ENCODE results near the gene KSR2.
"Not testable (repeated sequence)": the region's sequence is repeated elsewhere in the genome, so short reads cannot be mapped to it uniquely, and the experiment has no call there.

KSR2 gene

DNA sequence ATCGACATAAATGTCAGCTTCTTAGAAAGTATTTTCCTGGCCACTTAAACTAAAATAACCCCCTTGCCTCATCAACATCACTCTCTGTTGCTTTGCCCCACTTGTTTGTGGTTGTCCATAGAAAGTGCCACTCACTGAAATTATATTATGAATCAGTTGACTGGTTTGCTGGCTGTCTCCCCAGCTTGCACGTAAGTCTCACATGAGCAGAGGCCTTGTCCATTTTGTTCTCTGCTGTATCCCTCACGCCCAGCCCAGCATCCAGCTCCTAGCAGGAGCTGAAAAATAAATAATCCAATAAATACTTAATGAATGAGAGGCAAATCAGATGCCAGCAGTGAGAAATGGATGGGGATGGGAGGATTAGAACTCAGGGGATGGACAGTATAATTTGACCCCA is 159.3 kb downstream of the KSR2 start:
- no peak for DNase-seq

GRCh38 chr12:117807946-117808345 is 160.8 kb downstream of the KSR2 start:
- no peak for DNase-seq

DNA sequence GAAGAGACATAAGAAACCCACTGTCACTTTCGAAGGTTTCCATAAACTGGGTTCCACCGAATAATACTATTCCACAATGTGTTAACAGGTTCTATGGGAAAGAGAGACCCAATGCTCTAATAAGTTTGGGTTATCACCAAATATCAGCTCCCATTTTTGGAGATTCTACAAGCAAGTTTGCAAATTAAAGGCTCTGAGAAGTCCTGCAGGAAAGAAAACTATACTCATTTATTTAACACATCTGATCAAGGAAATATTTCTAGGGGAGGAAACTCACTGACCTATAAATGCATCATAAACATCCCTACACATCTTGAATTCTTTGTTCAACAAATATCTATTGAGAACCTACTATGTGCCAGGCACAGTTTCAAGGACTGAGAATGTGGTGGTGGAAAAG is 161.4 kb downstream of the KSR2 start:
- no peak for DNase-seq

- DNase-seq: no peak
These were observed 162.9 kb downstream of the KSR2 start for GRCh38 chr12:117805865-117806264.

DNA sequence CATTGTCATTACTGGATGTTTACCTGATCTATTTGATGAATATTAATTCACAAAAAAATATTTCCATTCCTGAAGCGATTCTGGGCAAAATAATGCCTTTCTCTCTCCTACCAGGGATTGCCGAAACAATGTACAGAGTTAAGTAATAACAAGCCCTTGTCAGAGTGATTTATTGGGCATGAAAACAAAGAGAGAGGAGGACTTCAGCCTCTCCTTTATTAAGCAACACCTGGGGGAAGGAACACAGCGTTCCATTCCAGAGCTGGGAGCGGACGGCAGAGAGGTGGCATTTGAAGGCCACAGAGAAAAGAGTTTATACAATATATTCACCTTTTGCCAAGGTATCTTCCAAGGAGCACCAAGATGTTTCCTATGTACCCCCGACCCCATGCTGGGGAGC is 165.8 kb downstream of the KSR2 start:
- no peak for DNase-seq

DNA sequence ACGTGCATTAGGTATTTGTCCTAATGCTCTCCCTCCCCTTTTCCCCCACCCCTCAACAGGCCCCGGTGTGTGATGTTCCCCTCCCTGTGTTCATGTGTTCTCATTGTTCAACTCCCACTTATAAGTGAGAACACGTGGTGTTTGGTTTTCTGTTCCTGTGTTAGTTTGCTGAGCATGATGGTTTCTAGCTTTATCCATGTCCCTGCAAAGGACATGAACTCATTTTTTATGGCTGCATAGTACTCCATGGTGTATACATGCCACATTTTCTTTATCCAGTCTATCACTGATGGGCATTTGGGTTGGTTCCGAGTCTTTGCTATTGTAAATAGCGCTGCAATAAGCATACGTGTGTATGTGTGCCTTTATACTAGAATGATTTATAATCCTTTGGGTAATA is 168.1 kb downstream of the KSR2 start:
- DNase-seq: not testable (repeated sequence)

DNA sequence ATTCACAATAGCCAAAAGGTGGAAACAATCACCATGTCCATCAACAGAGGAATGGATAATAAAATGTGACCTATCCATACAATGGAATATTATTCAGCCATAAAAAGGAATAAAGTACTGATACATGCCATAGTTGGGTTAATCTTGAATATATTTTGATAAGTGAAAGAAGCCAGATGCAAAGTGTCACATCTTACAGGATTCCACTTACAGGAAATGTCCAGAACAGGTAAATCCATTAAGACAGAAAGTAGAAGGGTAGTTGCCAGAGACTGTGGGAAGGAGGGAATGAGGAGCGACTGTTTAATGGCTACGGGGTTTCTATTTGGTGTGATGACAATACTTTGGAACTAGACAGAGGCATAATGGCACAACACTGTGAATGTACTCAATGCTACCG is 171.6 kb downstream of the KSR2 start:
- no peak for DNase-seq

GRCh38 chr12:117792877-117793424 is 175.8 kb downstream of the KSR2 start:
- DNase-seq: no peak

DNA sequence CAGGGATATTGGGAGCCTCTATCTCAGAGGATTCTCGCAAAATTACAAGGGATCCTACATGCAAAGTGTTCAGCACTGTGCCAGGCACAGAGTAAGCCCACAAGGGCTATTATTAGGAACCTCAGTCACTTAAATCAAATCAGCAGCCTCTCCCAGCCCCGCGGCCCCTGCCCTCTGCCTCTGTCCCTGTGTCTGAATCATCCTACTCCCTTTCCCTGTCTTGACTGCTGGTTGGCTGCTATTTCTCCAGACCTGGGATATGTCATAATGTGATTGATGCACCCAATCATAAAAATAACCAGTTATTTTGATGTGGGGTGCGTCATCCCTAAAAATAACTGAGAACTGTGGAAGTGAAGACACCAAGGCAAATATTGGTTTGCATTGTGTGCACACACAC is 176.3 kb downstream of the KSR2 start:
- DNase-seq: no peak

- no peak for DNase-seq
These were observed 177.8 kb downstream of the KSR2 start for GRCh38 chr12:117790948-117791347.

GRCh38 chr12:117790198-117790597 is 178.6 kb downstream of the KSR2 start:
- DNase-seq: no peak

GRCh38 chr12:117789195-117789912 is 179.4 kb downstream of the KSR2 start:
- no peak for DNase-seq

DNA sequence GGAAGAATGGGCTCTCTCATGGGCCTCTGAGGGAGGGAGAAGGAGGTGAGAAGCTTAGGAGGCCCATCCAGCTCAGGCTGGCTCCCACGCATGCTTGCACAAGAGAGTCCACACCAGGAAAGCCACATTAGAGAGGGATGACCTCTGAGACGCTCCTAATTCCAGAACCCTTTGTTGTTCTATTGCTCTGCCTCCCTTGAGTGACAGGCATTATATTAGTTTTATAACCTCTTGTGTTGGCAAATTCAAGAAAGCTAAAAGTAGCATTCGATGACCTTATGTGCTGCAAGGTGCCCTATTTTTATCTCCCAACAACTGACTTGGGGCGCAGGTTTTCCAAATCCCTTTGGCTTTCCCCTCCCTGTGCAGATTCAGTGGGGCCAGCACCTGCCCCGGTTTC is 190.1 kb downstream of the KSR2 start:
- DNase-seq: no peak

DNA sequence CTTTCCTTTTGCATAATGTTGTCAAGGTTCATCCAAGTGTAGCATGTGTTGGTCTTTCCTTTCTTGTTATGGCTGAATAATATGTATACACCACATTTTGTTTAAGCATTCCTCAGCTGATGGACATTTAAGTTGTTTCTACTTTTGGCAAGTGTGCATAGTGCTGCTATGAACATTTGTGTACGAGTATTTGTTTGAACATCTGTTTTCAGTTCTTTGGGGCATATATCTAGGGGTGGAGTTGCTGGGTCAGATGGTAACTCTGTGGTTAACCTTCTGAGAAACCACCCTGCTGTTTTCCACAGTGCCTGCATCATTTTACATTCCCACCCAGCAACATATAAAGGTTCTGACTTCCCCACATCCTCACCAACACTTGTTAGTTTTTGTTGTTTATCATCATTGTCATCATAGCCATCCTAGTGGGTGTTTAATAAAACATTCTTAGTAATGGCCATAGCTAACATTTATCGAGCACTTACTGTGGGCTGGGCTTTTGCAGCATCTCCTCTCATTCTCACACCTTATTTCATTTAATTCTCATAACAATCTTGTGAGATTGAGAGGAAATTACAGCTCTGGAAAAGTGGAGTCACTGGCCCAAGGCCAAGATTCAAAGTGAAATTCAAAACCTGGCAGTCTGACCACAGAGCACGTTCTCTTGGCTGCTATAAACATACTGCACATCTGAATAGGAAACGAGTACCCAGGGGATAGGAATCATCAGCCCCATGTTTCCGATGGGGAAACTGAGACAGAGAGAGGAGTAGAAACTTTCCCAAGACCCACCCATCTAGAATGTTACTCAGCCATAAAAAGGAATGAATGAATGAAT is 193.6 kb downstream of the KSR2 start:
- DNase-seq: no peak

GRCh38 chr12:117768860-117769259 is 199.9 kb downstream of the KSR2 start:
- DNase-seq: no peak

DNA sequence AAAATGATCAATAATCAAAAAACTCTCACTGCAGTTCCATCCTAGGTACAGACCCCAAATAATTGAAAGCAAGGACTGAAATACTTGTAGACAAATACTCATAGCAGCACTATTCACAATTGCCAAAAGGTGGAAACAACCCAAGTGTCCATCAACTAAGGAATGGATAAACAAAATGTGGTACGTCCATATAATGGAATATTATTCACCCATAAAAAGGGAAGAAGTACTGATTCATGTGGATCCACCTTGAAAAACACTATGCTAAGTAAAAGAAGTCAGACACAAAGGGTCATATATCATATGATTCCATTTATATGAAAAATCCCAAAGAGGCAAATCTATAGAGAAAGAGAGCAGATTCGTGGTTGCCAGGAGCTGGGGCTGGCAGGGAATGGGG is 202.8 kb downstream of the KSR2 start:
- no peak for DNase-seq

GRCh38 chr12:117762143-117762542 is 206.6 kb downstream of the KSR2 start:
- no peak for DNase-seq

GRCh38 chr12:117761528-117762100 is 207.2 kb downstream of the KSR2 start:
- DNase-seq: no peak

DNA sequence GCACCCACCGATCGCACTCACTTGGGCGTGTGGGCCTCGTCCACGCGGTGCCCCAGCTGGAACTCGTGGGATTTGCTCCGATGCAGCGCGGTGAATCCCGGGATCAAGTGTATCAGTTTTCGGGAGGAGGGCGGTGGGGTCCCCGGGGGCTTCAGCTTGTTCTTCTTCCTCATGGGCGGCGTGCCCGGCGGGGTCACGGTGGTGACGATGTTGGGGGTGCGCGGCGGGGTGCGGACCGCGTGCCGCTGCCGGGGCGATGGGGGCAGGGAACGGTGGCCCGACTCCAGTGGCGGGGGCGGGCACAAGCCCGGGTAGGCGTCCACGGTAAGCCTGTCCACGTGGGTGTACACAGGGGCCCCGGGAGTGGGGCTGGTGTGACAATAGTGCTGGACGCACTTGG is 207.8 kb downstream of the KSR2 start:
- DNase-seq: no peak

DNA sequence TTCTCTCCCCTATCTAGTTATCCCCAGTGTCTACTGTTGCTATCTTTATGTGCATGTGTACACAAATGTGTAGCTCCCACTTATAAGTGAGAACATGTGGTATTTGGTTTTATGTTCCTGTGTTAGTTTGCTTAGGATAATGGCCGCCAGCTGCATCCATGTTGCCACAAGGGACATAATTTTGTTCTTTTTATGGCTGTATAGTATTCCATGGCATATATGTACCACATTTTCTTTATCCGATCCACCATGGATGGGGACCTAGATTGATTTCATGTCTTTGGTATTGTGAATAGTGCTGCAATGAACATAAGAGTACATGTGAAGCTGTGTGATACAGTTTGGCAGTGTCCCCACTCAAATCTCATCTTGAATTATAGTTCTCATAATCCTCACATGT is 218.1 kb downstream of the KSR2 start:
- DNase-seq: no peak

- no peak for DNase-seq
These were observed 219.4 kb downstream of the KSR2 start for GRCh38 chr12:117749431-117749830.

GRCh38 chr12:117746358-117746757 is 222.4 kb downstream of the KSR2 start:
- DNase-seq: not testable (repeated sequence)

GRCh38 chr12:117744418-117744817 is 224.4 kb downstream of the KSR2 start:
- no peak for DNase-seq

GRCh38 chr12:117743761-117744160 is 225.0 kb downstream of the KSR2 start:
- no peak for DNase-seq
